ENCODE results near the gene GRK5.

GRCh38 chr10:119310806-119311205 is 103.4 kb downstream of the GRK5 start:
- TF ChIP-seq POLR2A (IDR thresholded peaks at IDR 0.05) (no peak), CTCF (IDR thresholded peaks at IDR 0.05) (no peak)
